Trophoblast cell (in vitro differentiated cells and primary cell): ENCODE data around the gene GOLGA8H.
A peak's percentile ranks its signal among the peaks of the same experiment; 100 is the strongest.
"Not testable (repeated sequence)": the region's sequence is repeated elsewhere in the genome, so short reads cannot be mapped to it uniquely, and the experiment has no call there.

Experiments
- DNase-seq, 2 donors: peaks; one replicate each; pipeline ENCODE4 v3.0.0-alpha.2; 2016
- H2AFZ ChIP-seq: 2 replicates; pipeline ENCODE4 v1.6.1; 2013; ENCODE audit warnings: low read length, moderate library complexity, mild to moderate bottlenecking; ENCODE audit not compliant: insufficient read depth, poor library complexity
- H2AK5ac ChIP-seq: 2 replicates; pipeline ENCODE4 v1.6.1; 2013; ENCODE audit warnings: mild to moderate bottlenecking, low read length
- H2BK120ac ChIP-seq: 2 replicates; pipeline ENCODE4 v1.6.1; 2013; ENCODE audit warnings: low read length, mild to moderate bottlenecking, moderate library complexity; ENCODE audit not compliant: insufficient read depth, poor library complexity
- H2BK12ac ChIP-seq: 2 replicates; pipeline ENCODE4 v1.6.1; 2013; ENCODE audit warnings: mild to moderate bottlenecking, low read length, moderate library complexity
- H2BK5ac ChIP-seq: 2 replicates; pipeline ENCODE4 v1.6.1; 2013; ENCODE audit warnings: low read length, low read depth, moderate library complexity, mild to moderate bottlenecking; ENCODE audit not compliant: poor library complexity
- H3K14ac ChIP-seq: 2 replicates; pipeline ENCODE4 v1.6.1; 2013; ENCODE audit warnings: mild to moderate bottlenecking, low read length
- H3K18ac ChIP-seq: 2 replicates; pipeline ENCODE4 v1.6.1; 2013; ENCODE audit warnings: mild to moderate bottlenecking, low read length
- H3K23ac ChIP-seq: 2 replicates; pipeline ENCODE4 v1.6.1; 2013; ENCODE audit warnings: low read length
- H3K27ac ChIP-seq: 2 replicates; pipeline ENCODE4 v1.5.1; 2013; ENCODE audit warnings: low read depth, mild to moderate bottlenecking, inconsistent platforms, low read length, moderate library complexity
- H3K27me3 ChIP-seq: 2 replicates; pipeline ENCODE4 v1.6.1; 2013; ENCODE audit warnings: inconsistent platforms, mild to moderate bottlenecking, low read length, moderate library complexity; ENCODE audit not compliant: insufficient read depth
- H3K36me3 ChIP-seq, 2 experiments: 1 replicate in 1 of 2; 2 replicates in 1 of 2; pipeline ENCODE4 v1.6.1; 2013; ENCODE audit warnings: low read length in 2 of 2, mild to moderate bottlenecking in 2 of 2, moderate library complexity in 1 of 2; ENCODE audit not compliant: insufficient read depth in 2 of 2, control insufficient read depth in 1 of 2
- H3K4ac ChIP-seq: 2 replicates; pipeline ENCODE4 v1.6.1; 2013; ENCODE audit warnings: low read depth, mild to moderate bottlenecking, low read length, moderate library complexity
- H3K4me1 ChIP-seq, 2 experiments: 1 replicate in 1 of 2; 2 replicates in 1 of 2; pipeline ENCODE4 v1.6.1; 2013; ENCODE audit warnings: low read length in 2 of 2, mild to moderate bottlenecking in 2 of 2, moderate library complexity in 1 of 2; ENCODE audit not compliant: insufficient read depth in 2 of 2, control insufficient read depth in 1 of 2
- H3K4me2 ChIP-seq: 2 replicates; pipeline ENCODE4 v1.6.1; 2013; ENCODE audit warnings: inconsistent platforms, mild to moderate bottlenecking, low read length, moderate library complexity
- H3K4me3 ChIP-seq: 2 replicates; pipeline ENCODE4 v1.5.1; 2013; ENCODE audit warnings: mild to moderate bottlenecking, low read depth, low read length, inconsistent platforms
- H3K79me1 ChIP-seq: one replicate; pipeline ENCODE4 v1.6.1; 2013; ENCODE audit warnings: low read length
- H3K79me2 ChIP-seq: 2 replicates; pipeline ENCODE4 v1.6.1; 2013; ENCODE audit warnings: low read length, mild to moderate bottlenecking; ENCODE audit not compliant: control insufficient read depth, insufficient read depth, poor library complexity
- H3K9ac ChIP-seq: 2 replicates; pipeline ENCODE4 v1.6.1; 2013; ENCODE audit warnings: mild to moderate bottlenecking, low read length
- H3K9me3 ChIP-seq: 2 replicates; pipeline ENCODE4 v1.6.1; 2013; ENCODE audit warnings: low read depth, mild to moderate bottlenecking, control low read depth, inconsistent platforms, low read length; ENCODE audit not compliant: insufficient read depth
- H4K12ac ChIP-seq: 2 replicates; pipeline ENCODE4 v1.6.1; 2013; ENCODE audit warnings: low read depth, mild to moderate bottlenecking, low read length, moderate library complexity
- H4K8ac ChIP-seq: 2 replicates; pipeline ENCODE4 v1.6.1; 2013; ENCODE audit warnings: low read depth, mild to moderate bottlenecking, low read length, moderate library complexity
- H4K91ac ChIP-seq: one replicate; pipeline ENCODE4 v1.6.1; 2013; ENCODE audit warnings: low read depth, mild to moderate bottlenecking, low read length, moderate library complexity
- WGBS: extraction: QIAGEN DNeasy Blood & Tissue Kit; methylation state at CpG from one replicate; pipeline ENCODE4 v1.1.7; 2013; ENCODE audit warnings: missing lambda C conversion rate; ENCODE audit not compliant: insufficient read length, insufficient coverage; ENCODE audit errors: extremely low coverage; 5-methylcytosine and 5-hydroxymethylcytosine counted together

Gene GOLGA8H

DNA sequence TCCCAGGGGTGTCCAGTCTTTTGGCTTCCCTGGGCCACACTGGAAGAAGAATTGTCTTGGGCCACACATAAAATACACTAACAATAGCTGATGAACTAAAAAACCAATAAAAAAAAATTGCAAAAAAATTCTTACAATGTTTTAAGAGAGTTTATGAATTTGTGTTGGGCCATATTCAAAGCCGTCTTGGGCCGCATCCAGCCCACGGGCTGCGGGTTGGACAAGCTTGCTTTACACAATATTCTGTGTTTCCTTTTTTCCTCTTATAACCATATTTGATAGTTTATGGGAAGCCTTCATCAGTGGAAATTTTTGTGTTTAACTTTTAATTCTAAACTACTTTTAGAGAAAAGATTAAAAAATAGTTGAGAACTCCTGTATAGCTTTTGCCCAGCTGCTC lies 23.1 kb upstream of the GOLGA8H start:
- H3K27ac ChIP-seq, H4K8ac ChIP-seq, H3K36me3 ChIP-seq, H3K79me2 ChIP-seq, H3K79me1 ChIP-seq, H3K14ac ChIP-seq, H3K4me1 ChIP-seq, H4K91ac ChIP-seq, H3K23ac ChIP-seq, H3K4me2 ChIP-seq, H4K12ac ChIP-seq, H3K9me3 ChIP-seq, H3K9ac ChIP-seq, H2BK120ac ChIP-seq, H3K4me3 ChIP-seq, H2AFZ ChIP-seq, H2BK5ac ChIP-seq, H3K18ac ChIP-seq, H2BK12ac ChIP-seq, H2AK5ac ChIP-seq, H3K4ac ChIP-seq, DNase-seq, H3K27me3 ChIP-seq: not testable (repeated sequence)
- WGBS, result no CpG with 5 or more reads among the region's 4 CpGs

DNA sequence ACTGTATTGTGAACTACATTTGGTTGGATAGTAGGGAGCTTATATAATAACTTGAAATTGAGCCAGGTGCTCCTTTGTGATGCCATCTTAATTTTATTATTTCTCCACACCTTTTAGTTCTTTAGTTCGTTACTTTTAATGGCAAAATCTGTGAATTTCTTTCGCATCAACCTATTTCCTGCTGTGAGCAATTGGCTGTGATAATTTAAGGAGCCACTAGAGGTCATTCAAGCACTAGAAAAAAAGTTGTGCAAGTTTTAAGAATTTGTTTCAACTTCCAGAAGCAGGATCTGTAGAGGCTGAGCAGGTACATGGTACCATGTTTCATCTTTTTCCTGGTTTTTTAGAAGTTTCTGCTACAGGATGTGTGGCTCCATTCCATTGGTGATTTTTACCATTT lies 4.9 kb upstream of the GOLGA8H start:
- not testable (repeated sequence) for H3K36me3 ChIP-seq, H3K14ac ChIP-seq, H2AK5ac ChIP-seq, H3K27ac ChIP-seq, H3K18ac ChIP-seq, H4K8ac ChIP-seq, H3K4me2 ChIP-seq, H2AFZ ChIP-seq, H3K4me3 ChIP-seq, H3K79me2 ChIP-seq, H3K9ac ChIP-seq, H4K12ac ChIP-seq, H4K91ac ChIP-seq, H2BK5ac ChIP-seq, H3K4ac ChIP-seq, H3K27me3 ChIP-seq, H3K9me3 ChIP-seq, H2BK12ac ChIP-seq, H2BK120ac ChIP-seq, H3K79me1 ChIP-seq, DNase-seq, H3K4me1 ChIP-seq, H3K23ac ChIP-seq
- no CpG with 5 or more reads among the region's 2 CpGs for WGBS

DNA sequence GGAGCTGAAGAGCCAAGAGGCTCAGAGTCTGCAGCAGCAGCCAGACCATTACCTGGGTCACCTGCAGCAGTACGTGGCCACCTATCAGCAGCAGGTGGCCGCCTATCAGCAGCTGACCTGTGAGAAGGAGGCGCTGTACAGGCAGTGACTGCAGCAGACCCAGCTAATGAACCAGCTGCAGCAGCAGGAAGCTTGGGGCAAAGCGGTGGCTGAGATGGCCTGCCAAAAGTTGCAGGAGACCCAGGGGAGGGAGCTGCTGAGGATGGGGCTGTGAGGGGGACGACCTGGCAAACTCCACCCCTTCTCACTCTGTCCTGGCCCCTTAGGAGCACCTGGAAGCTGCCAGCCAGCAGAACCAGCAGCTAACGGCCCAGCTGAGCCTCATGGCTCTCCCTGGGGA lies 8.4 kb downstream of the GOLGA8H start:
- H3K27me3 ChIP-seq, H4K12ac ChIP-seq, H2BK120ac ChIP-seq, H3K9ac ChIP-seq, H3K4me3 ChIP-seq, H2BK5ac ChIP-seq, H3K9me3 ChIP-seq, H2AFZ ChIP-seq, H3K36me3 ChIP-seq, H3K79me2 ChIP-seq, DNase-seq, H2BK12ac ChIP-seq, H3K14ac ChIP-seq, H3K79me1 ChIP-seq, H3K4me2 ChIP-seq, H4K8ac ChIP-seq, H3K27ac ChIP-seq, H4K91ac ChIP-seq, H3K18ac ChIP-seq, H3K4ac ChIP-seq, H3K4me1 ChIP-seq, H2AK5ac ChIP-seq, H3K23ac ChIP-seq: not testable (repeated sequence)
- no CpG with 5 or more reads among the region's 6 CpGs for WGBS

DNA sequence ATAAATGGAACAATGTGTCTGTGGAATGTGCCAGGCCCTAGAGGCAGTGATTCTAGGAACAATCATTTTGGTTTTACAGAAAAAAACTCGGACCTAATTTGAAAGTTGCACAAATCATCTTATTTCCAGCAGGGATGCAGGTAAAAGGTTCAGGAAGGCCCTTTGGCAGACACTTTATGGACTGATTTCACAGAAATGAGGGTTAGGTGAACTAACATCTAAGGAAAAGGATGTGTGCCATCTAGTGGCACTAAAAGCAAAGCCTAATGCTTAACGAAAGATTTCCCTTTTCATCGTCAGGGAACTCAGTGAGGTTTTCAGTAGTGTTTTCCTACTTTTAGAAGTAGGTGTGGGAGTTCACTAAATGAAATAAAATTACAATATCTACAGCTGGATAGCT lies 17.5 kb downstream of the GOLGA8H start:
- H4K12ac ChIP-seq, H3K9ac ChIP-seq, H2BK5ac ChIP-seq, H2AK5ac ChIP-seq, H3K23ac ChIP-seq, H3K4ac ChIP-seq, H4K91ac ChIP-seq, H3K79me1 ChIP-seq, H2BK120ac ChIP-seq, H3K4me1 ChIP-seq, H4K8ac ChIP-seq, H3K36me3 ChIP-seq, H3K14ac ChIP-seq, H3K79me2 ChIP-seq, H3K4me3 ChIP-seq, H3K27ac ChIP-seq, H3K9me3 ChIP-seq, H3K18ac ChIP-seq, H2AFZ ChIP-seq, H3K27me3 ChIP-seq, H2BK12ac ChIP-seq, H3K4me2 ChIP-seq: not testable (repeated sequence)
- no CpG with 5 or more reads among the region's 3 CpGs for WGBS
- peak; percentile 7 to 26 for DNase-seq
